ENCODE data around the gene CISD3. TPM values are rescaled to one million over a fixed set of nuclear protein-coding genes. Genes with fewer than 3 reads are reported as not detected.
A peak's percentile ranks its signal among the peaks of the same experiment; 100 is the strongest.

The CISD3 gene
- total and polyA plus RNA-seq, 2 experiments from 2014 or later: 7.2 to 44.6 TPM

- Histone ChIP-seq H3K27ac (no peak overlapping the region), H3K27me3 (replicated peaks; ENCODE audit: insufficient read depth) (no peaks in the 10 kb centered on the region), H3K4me3 (no peak overlapping the region), H2AFZ (no peak overlapping the region), H3K9ac (no peak overlapping the region), H3K9me3 (ENCODE audit: low read depth) (no peaks in the 10 kb centered on the region), H3K4me1 (ENCODE audit: insufficient read depth) (peaks cover 21% of the 10 kb centered on the region; the same call in 1 of the 2 replicates), H3F3A (ENCODE audit: insufficient read depth) (peaks cover 8% of the 10 kb centered on the region; the same call in 1 of the 2 replicates), H3K4me2 (ENCODE audit: unreplicated experiment) (no peak overlapping the region), H3K79me2 (ENCODE audit: insufficient read depth) (no peaks in the 10 kb centered on the region), H3K36me3 (ENCODE audit: low read depth) (no peaks in the 10 kb centered on the region), H4K20me1 (ENCODE audit: insufficient read depth) (no peaks in the 10 kb centered on the region), H3K9me2 (ENCODE audit: insufficient read depth) (no peaks in the 10 kb centered on the region)
- DNase-seq: no peak
- in situ Hi-C loops (cut with MboI): no loop called here
- TF ChIP-seq EZH2 (IDR thresholded peaks at IDR 0.05; ENCODE audit: insufficient read depth, poor library complexity, severe bottlenecking): no peak
- no peak for TF ChIP-seq EZH2phosphoT487 (IDR thresholded peaks at IDR 0.05; ENCODE audit: insufficient read depth, low read depth)
- 94% methylated on average over 5 of the region's 5 CpGs for WGBS, 2 experiments (ENCODE audit: low coverage in 1 of 2, low lambda C conversion rate in 2 of 2, missing lambda C conversion rate in 2 of 2)
Measured at GRCh38 chr17:38698760-38699159, 31.4 kb upstream of the CISD3 start.

GRCh38 chr17:38701504-38702165, 28.5 kb upstream of the CISD3 start:
- H3K36me3 ChIP-seq (ENCODE audit: low read depth): no peaks in the 10 kb centered on the region
- peaks cover 15% of the 10 kb centered on the region; the same call in 1 of the 2 replicates for H3K4me1 ChIP-seq (ENCODE audit: insufficient read depth)
- H3K9me3 ChIP-seq (ENCODE audit: low read depth): no peaks in the 10 kb centered on the region
- H3K4me3 ChIP-seq: peak overlapping the region; percentile 90
- H3K27ac ChIP-seq: peak overlapping the region; percentile 38
- H3K9ac ChIP-seq: peak overlapping the region; percentile 87
- DNase-seq: peak; percentile 64
- TF ChIP-seq EZH2phosphoT487 (IDR thresholded peaks at IDR 0.05; ENCODE audit: insufficient read depth, low read depth): no peak
- no peak for TF ChIP-seq EZH2 (IDR thresholded peaks at IDR 0.05; ENCODE audit: insufficient read depth, poor library complexity, severe bottlenecking)
- H3K79me2 ChIP-seq (ENCODE audit: insufficient read depth): peaks cover 8% of the 10 kb centered on the region; the same call in 1 of the 2 replicates
- WGBS, 2 experiments (ENCODE audit: low coverage in 1 of 2, low lambda C conversion rate in 2 of 2, missing lambda C conversion rate in 2 of 2): 2 to 3% methylated on average over 22 to 23 of the region's 25 CpGs
- H3K27me3 ChIP-seq (replicated peaks; ENCODE audit: insufficient read depth): no peaks in the 10 kb centered on the region
- in situ Hi-C loops (cut with MboI): no loop called here
- H3K9me2 ChIP-seq (ENCODE audit: insufficient read depth): no peaks in the 10 kb centered on the region
- H4K20me1 ChIP-seq (ENCODE audit: insufficient read depth): no peaks in the 10 kb centered on the region
- H3F3A ChIP-seq (ENCODE audit: insufficient read depth): peaks cover 8% of the 10 kb centered on the region; the same call in 1 of the 2 replicates
- H3K4me2 ChIP-seq (ENCODE audit: unreplicated experiment): peak overlapping the region; percentile 78
- peak overlapping the region; percentile 88 for H2AFZ ChIP-seq

DNA sequence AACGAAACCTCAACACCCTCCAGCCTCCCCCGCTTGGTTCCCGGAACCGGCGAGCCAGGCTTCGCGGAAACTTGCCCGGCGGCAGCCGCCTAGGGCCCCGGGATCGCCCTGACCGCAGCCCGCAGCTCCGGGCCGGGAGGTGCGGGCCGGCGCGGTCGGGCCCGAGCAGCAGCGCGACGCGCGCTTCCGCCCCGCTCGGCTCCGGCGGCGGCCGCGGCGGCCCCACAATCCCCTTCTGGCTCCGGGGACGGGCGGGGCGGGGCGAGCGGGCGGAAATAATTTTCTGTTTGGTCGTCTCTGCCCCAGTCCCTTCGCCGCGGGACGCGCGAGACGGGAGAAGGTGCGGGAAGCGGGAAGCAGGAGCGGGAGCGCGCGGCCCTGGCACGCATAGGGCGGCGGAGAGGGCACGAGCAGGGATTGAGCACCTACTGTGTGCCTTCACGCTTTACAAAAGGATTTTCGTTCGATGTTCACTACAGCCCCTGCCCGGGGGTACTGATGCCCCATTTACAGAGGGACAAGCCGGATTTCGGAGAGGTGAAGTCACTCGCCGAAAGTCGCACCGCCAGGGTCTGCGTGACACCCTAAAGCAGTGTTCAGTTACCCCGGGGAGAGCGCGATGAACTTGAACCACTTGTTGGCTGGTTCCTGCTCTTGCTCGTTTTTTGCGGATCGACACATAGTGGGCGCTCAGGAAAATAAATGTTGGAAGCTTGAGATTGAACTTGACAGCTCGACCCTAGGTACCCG, 27.8 kb upstream of the CISD3 start:
- Histone ChIP-seq H4K20me1 (ENCODE audit: insufficient read depth) (no peaks in the 10 kb centered on the region), H3K27ac (peak overlapping the region; percentile 38), H3F3A (ENCODE audit: insufficient read depth) (peaks cover 8% of the 10 kb centered on the region; the same call in 1 of the 2 replicates), H3K4me3 (peak overlapping the region; percentile 90), H3K4me2 (ENCODE audit: unreplicated experiment) (peak overlapping the region; percentile 84), H3K36me3 (ENCODE audit: low read depth) (no peaks in the 10 kb centered on the region), H3K9ac (peak overlapping the region; percentile 87), H3K27me3 (replicated peaks; ENCODE audit: insufficient read depth) (no peaks in the 10 kb centered on the region), H3K4me1 (ENCODE audit: insufficient read depth) (peaks cover 15% of the 10 kb centered on the region; the same call in 1 of the 2 replicates), H3K9me2 (ENCODE audit: insufficient read depth) (no peaks in the 10 kb centered on the region), H3K79me2 (ENCODE audit: insufficient read depth) (peaks cover 8% of the 10 kb centered on the region; the same call in 1 of the 2 replicates), H2AFZ (peak overlapping the region; percentile 91), H3K9me3 (ENCODE audit: low read depth) (no peaks in the 10 kb centered on the region)
- in situ Hi-C loops (cut with MboI): no loop called here
- peak; percentile 92 for DNase-seq
- TF ChIP-seq EZH2 (IDR thresholded peaks at IDR 0.05; ENCODE audit: insufficient read depth, poor library complexity, severe bottlenecking) (no peak), EZH2phosphoT487 (IDR thresholded peaks at IDR 0.05; ENCODE audit: insufficient read depth, low read depth) (no peak)
- WGBS, 2 experiments (ENCODE audit: low coverage in 1 of 2, low lambda C conversion rate in 2 of 2, missing lambda C conversion rate in 2 of 2): 1% methylated on average over 60 to 61 of the region's 81 CpGs

DNA sequence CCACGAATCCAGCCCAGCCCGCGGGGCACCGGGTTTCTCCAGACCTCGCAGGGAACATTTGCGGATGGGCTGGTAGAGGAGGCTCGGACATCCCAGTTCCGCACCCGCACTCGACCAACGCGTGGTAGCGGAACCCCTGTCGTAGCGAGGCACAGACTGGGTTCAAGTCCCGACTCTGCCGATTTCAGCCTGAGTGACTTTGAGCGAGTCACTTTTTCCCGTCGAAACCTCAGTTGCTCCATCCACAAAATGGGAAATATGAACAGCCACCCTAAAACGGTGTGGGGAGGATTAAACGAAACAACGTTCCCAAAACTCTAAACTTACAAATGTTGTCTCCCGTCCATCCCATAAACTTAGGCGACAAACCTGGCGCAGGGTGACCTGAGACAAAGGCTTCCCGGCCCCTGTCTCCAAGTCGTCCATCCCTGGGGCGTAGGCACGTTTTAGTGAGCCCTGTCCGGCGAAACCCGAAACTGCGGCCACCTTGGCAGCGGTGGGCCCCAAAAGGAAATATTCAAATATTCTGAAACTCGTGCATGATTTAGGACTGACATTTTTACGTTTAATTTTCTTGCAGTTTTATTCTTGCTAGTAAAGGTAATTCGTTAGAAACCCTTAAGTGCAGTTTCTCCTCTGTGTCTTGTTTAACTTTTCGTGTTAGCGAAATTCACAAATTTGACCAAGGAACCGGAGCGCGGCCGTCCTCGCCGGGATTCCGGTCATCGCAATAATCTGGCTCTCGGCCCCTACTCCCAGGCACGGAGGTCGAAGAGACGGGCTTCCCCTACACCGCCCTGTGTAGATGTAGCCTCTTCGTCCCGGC, 27.0 kb upstream of the CISD3 start:
- Histone ChIP-seq H3K9ac (peak overlapping the region; percentile 87), H3K9me3 (ENCODE audit: low read depth) (no peaks in the 10 kb centered on the region), H4K20me1 (ENCODE audit: insufficient read depth) (no peaks in the 10 kb centered on the region), H2AFZ (peak overlapping the region; percentile 91), H3K4me2 (ENCODE audit: unreplicated experiment) (peak overlapping the region; percentile 84), H3K4me1 (ENCODE audit: insufficient read depth) (peaks cover 15% of the 10 kb centered on the region; the same call in 1 of the 2 replicates), H3F3A (ENCODE audit: insufficient read depth) (peaks cover 8% of the 10 kb centered on the region; the same call in 1 of the 2 replicates), H3K36me3 (ENCODE audit: low read depth) (no peaks in the 10 kb centered on the region), H3K27ac (peak overlapping the region; percentile 38), H3K9me2 (ENCODE audit: insufficient read depth) (no peaks in the 10 kb centered on the region), H3K27me3 (replicated peaks; ENCODE audit: insufficient read depth) (no peaks in the 10 kb centered on the region), H3K79me2 (ENCODE audit: insufficient read depth) (peaks cover 8% of the 10 kb centered on the region; the same call in 1 of the 2 replicates), H3K4me3 (peak overlapping the region; percentile 90)
- peak; percentile 53 for DNase-seq
- no peak for TF ChIP-seq EZH2 (IDR thresholded peaks at IDR 0.05; ENCODE audit: insufficient read depth, poor library complexity, severe bottlenecking)
- no peak for TF ChIP-seq EZH2phosphoT487 (IDR thresholded peaks at IDR 0.05; ENCODE audit: insufficient read depth, low read depth)
- 4% methylated on average over 53 to 55 of the region's 55 CpGs for WGBS, 2 experiments (ENCODE audit: low coverage in 1 of 2, low lambda C conversion rate in 2 of 2, missing lambda C conversion rate in 2 of 2)
- in situ Hi-C loops (cut with MboI): no loop called here

Measured in GM23248 (cell line).